GM18502 (cell line): ENCODE measurements around the gene WDR37.

Experiments used
- ATAC-seq: cut with Tn5 transposase; IDR thresholded peaks from one replicate; pipeline ENCODE4 v1.9.1; 2021; ENCODE audit warnings: mild to moderate bottlenecking; ENCODE audit not compliant: unreplicated experiment, poor library complexity

WDR37 gene

GRCh38 chr10:1068380-1069361 is 12.5 kb downstream of the WDR37 start:
- no peak for ATAC-seq

GRCh38 chr10:1070919-1071318 is 14.7 kb downstream of the WDR37 start:
- no peak for ATAC-seq

DNA sequence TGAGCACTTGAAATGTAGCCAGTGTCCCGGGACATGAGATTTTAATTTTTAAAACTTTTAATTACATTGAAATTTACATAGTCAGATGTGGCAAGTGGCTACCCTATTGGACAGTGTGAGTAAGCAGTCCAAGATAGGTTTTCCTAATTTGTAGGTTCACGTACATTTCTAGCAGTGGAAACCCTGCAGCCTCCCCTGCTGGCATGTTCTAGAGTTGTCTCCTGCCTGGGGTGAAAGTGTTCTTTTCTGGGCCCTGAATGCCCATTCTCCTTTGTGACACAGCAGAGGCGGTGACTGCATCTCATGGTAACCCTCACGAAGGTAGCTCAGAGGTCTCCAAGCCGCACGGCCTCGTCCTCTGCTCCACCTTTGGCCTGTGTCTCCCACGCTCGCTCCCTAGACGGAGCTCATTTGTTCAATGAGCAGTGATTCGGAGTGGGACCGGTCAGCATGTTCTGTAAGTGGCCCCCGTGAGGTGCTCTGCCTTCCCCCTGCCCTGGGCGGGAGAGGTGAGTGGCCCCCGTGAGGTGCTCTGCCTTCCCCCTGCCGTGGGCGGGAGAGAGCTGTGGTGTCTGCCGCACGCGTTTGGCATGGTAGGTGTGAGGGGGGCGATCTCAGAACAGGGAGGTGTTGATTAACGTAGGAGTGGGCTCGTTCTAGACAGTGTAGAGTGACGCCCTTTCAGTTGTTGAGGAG is 18.0 kb downstream of the WDR37 start:
- no peak for ATAC-seq

DNA sequence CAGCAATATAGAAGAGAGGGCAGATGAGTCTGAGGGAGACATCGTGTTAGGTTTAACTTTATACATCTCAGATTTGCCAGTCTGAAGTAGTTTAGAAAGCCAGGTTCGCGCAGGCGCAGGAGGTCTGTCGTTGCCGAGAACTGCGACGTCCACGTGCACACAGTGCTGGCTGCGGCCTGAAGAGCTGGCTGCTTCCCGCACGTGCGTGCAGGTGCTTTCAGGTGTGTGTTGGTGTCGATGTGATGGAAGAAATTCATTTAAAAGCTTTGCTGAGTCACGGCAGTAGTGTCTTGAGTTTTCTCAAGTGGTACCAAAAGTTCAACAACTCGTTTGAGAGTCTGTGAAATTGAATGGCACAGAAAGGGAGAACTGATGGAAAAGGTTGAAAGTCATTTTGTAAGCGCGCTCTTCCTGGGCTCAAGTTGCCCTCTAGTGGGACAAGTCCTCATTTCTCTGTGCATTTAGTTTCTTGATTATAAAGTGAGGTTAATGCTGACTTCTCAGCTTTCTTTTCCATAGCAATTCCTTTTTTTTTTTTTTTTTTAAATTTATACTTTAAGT is 18.6 kb downstream of the WDR37 start:
- no peak for ATAC-seq

- no peak for ATAC-seq
Observed at GRCh38 chr10:1078668-1079067, 22.5 kb downstream of the WDR37 start.

DNA sequence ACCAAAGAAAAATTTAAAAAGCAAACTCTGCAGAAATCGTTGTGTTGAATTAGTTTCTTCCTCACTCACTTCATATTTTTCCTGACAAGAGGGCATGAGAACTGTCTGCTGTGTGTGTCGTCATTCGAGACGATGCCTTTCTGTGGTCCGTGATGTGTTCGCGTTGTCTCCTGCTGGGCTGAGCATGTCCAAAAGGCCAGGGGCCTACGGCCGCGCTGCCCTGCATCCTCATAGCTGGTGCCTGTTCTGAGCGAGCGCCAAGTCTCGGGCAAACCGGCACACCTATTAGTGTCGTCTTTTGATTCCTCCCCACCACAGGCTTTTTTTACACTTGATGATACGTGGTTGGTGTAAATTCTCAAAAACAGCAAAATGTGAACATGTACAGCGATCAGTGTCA is 27.4 kb downstream of the WDR37 start:
- ATAC-seq: no peak

DNA sequence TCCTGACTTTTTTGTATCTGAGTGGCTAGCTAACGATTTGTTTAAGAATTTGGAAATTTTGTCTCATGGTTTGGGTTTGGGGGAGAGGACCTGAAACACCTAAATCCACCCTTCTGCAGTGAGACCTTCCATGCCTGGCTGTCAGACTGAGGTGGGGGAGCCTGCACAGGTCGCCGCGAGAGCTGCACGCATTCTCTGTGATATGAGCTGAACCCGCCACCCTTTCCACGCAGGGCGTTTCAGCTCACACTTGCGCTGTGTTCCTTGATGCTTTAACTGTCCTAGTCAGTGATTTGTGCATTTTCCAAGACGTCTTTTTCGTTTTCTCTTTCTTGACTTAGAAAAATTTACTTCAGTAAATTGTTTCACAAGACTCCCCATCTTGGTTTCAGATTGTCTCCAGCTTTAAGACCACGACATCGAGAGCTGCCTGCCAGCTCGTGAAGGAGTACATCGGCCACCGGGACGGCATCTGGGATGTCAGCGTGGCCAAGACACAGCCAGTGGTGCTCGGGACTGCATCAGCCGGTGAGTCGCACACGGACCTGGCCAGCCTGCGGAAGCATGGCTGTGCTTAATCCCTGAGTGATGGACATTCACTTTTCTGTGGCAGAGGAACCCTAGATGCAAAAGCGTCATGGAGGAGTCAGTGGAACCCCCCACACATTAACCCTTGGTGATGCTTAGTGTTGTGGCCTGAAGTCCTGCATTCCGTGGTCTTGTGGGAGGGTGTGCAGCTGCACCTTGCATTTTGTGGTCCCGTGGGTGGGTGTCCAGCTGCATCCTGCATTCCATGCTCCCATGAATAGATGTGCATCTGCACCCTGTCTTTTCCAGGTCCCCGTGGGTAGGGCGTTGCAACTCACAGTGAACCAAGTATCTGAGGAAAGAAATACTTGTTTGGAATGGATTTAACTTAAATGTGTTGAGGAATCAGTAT is 28.1 kb downstream of the WDR37 start:
- no peak for ATAC-seq

- no peak for ATAC-seq
Observed at GRCh38 chr10:1085258-1085657, 29.1 kb downstream of the WDR37 start.

- ATAC-seq: no peak
Observed at GRCh38 chr10:1086787-1087186, 30.6 kb downstream of the WDR37 start.

GRCh38 chr10:1089017-1089689 is 33.0 kb downstream of the WDR37 start:
- ATAC-seq: no peak

DNA sequence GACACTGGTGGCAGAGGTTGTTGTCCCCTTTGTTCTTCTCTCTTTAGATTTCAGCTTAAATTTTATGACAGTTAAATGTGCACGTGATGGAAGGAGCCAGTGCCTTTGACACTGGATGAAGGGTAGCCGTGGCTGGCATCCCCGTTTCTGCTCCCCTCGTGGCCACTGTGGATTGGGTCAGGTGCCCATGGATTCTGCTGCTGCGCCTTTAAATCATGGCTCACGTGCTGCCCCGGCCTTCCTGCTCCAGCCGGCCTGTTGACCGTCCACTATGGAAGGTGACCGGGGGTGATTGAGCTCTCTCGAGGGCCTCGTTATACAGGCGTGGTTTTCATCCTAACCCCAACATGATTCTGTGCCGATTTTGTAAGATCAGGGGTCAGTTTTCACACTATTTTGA is 34.5 kb downstream of the WDR37 start:
- ATAC-seq: no peak

GRCh38 chr10:1093696-1094095 is 37.5 kb downstream of the WDR37 start:
- ATAC-seq: no peak

DNA sequence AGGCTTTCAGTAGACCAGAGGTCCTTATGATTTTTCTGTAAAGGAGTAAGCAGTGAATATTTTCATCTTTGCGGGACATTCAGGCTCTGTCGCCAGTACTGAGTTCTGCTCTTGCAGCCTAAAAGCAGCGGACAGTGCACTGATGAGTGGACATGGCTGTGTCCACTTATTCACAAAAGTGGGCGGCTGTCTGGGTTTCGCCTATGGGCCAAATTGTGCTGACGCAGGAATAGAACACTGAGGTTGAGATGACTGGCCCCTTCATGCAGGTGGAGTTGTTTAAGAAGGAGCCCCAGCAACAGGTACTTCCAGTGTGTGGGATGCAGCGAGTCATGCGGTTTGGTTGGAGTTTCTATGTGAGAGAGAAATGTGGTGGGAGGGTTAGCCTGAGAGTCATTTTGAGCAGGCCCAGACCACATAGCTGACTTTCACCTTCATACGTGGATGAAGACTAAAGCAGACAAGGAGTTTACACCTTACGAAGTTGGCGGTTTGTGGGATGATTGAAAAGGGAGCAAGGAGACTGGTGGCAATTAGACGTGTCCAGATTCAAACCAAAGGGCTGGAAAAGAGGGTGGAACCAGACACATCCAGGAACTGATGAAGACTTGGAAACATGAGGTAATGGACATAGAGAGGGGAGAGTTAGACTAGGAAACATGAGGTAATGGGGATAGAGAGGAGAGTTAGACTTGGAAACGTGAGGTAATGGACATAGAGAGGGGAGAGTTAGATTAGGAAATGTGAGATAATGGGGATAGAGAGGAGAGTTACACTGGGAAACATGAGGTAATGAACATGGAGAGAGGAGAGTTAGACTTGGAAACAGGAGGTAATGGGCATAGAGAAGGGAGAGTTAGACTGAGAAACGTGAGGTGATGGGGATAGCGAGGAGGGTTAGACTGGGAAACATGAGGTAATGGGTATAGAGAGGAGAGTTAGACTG is 38.2 kb downstream of the WDR37 start:
- ATAC-seq: no peak

DNA sequence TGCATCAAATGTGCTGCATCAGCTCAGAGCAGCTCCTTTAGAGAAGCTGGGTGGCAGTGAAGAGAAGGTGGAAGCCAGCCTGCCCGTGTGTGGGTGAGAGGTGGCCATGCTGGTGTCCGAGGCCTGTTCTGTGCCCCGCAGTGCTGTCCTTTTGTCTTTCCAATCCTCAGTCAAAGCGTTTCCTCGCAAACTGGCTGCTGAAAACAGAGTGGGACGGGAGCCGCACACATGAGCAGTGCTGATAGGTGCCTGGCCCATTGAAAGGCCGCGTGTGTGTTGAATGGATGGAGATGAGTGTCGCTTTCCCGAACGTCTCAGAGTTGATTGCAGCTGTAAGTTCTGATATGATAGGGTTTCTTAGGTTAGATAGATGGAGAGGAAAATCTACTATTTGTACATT is 39.3 kb downstream of the WDR37 start:
- no peak for ATAC-seq

- ATAC-seq: no peak
Observed at GRCh38 chr10:1096287-1096889, 40.2 kb downstream of the WDR37 start.

DNA sequence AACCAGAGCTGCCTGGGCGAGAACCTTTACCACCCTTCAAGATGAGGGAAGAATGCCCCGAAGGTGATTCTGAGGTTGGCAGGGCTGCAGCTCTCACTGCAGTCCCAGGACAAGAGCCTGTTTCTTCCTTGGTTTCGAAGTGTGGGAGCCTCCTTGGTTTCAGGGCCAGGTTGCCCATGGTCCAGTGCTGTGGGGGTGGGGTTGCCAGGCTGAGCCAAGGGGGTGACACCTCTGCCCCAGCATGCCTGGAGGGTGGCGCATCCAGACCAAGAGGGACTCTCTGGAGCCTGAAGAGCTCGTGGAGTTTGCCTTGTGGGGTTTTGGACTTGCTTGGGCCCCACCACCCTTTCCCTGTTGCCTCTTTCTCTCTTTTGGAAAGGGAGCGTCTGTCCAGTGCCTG is 41.3 kb downstream of the WDR37 start:
- ATAC-seq: no peak

DNA sequence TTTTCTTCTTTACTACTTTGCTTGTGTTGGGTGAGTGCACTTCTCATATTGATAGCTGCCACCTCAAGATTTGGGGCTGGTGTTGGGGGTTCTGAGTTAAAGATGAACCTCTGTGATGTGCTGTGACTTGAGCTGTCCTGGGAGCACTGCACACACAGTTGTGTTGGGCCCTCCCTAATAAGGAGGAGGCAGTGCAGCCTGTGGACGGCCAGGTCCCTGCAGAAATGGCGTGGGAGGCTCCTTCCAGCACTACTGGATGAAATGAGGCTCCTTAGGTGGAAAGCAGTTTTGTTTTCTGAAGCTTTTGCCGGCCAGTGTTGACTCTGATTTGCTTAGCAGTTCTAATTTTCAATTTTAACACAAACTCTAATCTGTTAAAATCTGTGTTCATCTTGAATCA is 44.0 kb downstream of the WDR37 start:
- ATAC-seq: no peak

DNA sequence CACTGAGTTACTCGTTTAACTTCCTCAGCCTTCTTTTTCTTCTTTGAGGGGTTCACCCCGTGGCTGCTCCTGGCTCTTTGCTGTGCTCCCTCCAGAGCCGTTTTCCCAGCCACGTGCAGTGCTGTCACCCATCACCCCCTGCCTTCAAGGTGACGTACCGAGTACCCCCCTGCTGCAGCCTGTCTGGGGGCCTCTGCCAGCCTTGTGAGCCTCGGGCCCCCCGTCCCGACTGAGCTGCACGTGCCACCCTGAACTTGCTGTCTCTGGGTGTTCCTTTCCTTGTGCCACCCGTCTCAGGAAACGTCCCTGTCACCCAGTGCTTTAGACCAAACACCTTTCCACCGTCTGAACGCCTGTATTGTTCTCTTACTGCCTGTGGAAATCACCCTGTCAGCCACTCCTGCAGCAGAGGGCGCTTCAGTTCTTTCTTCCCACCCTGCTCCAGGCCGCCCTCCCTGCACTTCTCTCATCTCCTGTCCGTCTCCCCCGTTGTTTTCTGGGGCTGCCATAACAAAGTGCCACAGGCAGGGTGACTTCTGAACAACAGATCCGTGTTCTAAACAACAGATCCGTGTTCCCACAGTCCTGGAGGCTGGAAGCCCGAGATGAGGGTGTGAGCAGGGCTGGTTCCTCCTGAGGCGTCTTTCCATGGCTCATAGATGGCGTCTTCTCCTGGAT is 44.6 kb downstream of the WDR37 start:
- ATAC-seq: no peak
